MCF 10A (cell line): ENCODE results near the gene MLLT1. TPM values are rescaled to one million over a fixed set of nuclear protein-coding genes. Genes with fewer than 3 reads are reported as not detected.

Experiments used
- BruUV-seq: library from RNA; stranded (reverse); fragments of 400-500 nt; replicated peaks from 2 replicates; lab custom pipeline; 2021; lab: Mats Ljungman, UMichigan
- CTCF ChIA-PET: fragments of 300-600 bp; sonication (Branson Sonifier 250); formaldehyde crosslinking; extraction: SDS; loops from one replicate; lab custom pipeline; 2021; ENCODE audit warnings: antibody characterized with exemption, inconsistent platforms; lab: Yijun Ruan, JAX
- POLR2A ChIA-PET: fragments of 300-600, 350-650 bp; sonication (Branson Sonifier 250); formaldehyde crosslinking; extraction: SDS; loops from one replicate; lab custom pipeline; 2020; ENCODE audit warnings: antibody characterized with exemption, inconsistent platforms; lab: Yijun Ruan, JAX
- DNase-seq: peaks from one replicate; pipeline ENCODE4 v3.0.0-alpha.2; 2018; ENCODE audit not compliant: unreplicated experiment
- H3K27ac Mint-ChIP-seq: one replicate; pipeline ENCODE4 v1.8.0; 2022; ENCODE audit warnings: mild to moderate bottlenecking, low read depth, mixed read lengths; ENCODE audit not compliant: unreplicated experiment
- H3K27me3 Mint-ChIP-seq: one replicate; pipeline ENCODE4 v1.8.0; 2022; ENCODE audit warnings: mixed read lengths; ENCODE audit not compliant: insufficient read depth, unreplicated experiment
- H3K36me3 Mint-ChIP-seq: one replicate; pipeline ENCODE4 v1.8.0; 2022; ENCODE audit warnings: mild to moderate bottlenecking, moderate library complexity, mixed read lengths; ENCODE audit not compliant: insufficient read depth, unreplicated experiment
- H3K4me1 Mint-ChIP-seq: one replicate; pipeline ENCODE4 v1.8.0; 2022; ENCODE audit warnings: mixed read lengths; ENCODE audit not compliant: insufficient read depth, unreplicated experiment
- H3K4me3 Mint-ChIP-seq: one replicate; pipeline ENCODE4 v1.8.0; 2022; ENCODE audit warnings: mild to moderate bottlenecking, moderate library complexity, mixed read lengths; ENCODE audit not compliant: unreplicated experiment
- H3K9me3 Mint-ChIP-seq: one replicate; pipeline ENCODE4 v1.8.0; 2022; ENCODE audit warnings: mixed read lengths; ENCODE audit not compliant: unreplicated experiment
- intact Hi-C: fragments of 100-400 bp; cut with micrococcal nuclease; formaldehyde crosslinking; loops from 2 replicates; pipeline ENCODE4 v1.14.1; 2022
- total RNA-seq: library from RNA; stranded (reverse); gene quantifications from 2 replicates; pipeline ENCODE4 v1.2.3, GENCODE V29; 2022
- TF ChIP-seq, protein P1 (sequence below): fragments of 200-600 bp; IDR thresholded peaks from one replicate; pipeline ENCODE4 v1.8.0; 2022; ENCODE audit warnings: antibody characterized with exemption, mild to moderate bottlenecking; ENCODE audit not compliant: unreplicated experiment

MLLT1 gene
- total RNA-seq, 1 experiment from 2014 or later: 59.0 TPM

DNA sequence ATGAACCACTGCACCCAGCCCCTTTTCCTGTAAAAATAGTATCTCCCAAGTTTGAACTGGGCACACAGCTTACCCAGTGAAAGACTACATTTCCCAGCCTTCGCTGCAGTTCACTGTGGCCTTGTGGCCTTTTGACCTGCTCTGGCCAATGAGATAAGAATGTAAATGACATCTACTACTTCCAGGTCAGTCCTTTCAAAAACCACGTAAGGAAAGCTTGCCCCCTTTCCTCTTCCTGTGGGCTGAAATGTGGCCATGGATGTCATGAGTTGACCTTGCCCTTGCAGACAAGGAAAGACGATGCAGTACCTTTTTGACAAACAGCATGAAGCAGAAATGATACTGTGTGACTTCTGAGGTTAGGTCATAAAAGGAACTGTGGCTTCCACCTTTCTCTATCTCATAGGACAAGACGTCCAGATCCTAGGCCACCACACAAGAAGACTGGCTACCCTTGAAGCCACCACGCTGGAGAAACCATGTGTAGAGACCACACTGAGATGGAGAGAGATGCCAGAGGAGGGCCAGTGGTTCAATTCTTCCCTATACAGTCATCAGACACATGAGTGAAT, 33.7 kb upstream of the MLLT1 start:
- Mint-ChIP-seq H3K9me3 (no peaks in the 10 kb centered on the region), H3K27ac (no peak overlapping the region), H3K4me3 (no peak overlapping the region), H3K4me1 (no peaks in the 10 kb centered on the region), H3K36me3 (no peaks in the 10 kb centered on the region), H3K27me3 (peaks cover 26% of the 10 kb centered on the region)
- CTCF ChIA-PET: no interaction called here
- POLR2A ChIA-PET: no interaction called here
- TF ChIP-seq, protein P1, sequence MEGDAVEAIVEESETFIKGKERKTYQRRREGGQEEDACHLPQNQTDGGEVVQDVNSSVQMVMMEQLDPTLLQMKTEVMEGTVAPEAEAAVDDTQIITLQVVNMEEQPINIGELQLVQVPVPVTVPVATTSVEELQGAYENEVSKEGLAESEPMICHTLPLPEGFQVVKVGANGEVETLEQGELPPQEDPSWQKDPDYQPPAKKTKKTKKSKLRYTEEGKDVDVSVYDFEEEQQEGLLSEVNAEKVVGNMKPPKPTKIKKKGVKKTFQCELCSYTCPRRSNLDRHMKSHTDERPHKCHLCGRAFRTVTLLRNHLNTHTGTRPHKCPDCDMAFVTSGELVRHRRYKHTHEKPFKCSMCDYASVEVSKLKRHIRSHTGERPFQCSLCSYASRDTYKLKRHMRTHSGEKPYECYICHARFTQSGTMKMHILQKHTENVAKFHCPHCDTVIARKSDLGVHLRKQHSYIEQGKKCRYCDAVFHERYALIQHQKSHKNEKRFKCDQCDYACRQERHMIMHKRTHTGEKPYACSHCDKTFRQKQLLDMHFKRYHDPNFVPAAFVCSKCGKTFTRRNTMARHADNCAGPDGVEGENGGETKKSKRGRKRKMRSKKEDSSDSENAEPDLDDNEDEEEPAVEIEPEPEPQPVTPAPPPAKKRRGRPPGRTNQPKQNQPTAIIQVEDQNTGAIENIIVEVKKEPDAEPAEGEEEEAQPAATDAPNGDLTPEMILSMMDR: no peak
- no peak for DNase-seq
- intact Hi-C loops: no loop called here
- no TSS peak for BruUV-seq

- peaks cover 26% of the 10 kb centered on the region for H3K27me3 Mint-ChIP-seq
- intact Hi-C loops: no loop called here
Measured at GRCh38 chr19:6312018-6312417, 32.2 kb upstream of the MLLT1 start.

DNA sequence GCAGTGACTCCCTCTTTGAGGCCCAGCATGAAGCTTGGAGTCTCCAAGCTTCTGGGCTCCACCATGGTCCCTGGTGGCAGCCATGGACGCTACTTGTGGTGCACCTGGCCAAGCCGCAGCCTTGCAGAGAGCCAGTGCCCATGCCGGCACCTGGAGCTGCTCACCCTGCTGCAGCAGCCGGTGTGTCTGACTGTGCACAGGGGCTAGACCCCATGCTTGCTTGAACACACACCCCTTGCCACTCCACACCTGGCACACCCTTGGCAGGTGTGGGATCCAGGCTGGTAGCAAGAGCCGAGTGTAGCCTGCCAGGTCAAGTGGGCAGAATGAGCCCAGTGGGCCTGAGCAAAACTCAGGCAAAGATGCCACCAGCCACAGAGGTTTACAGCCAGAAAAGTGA, 18.6 kb upstream of the MLLT1 start:
- ChIA-PET CTCF (interaction anchor here (0.5 to 1.4 kb wide), 9 partner anchors 14 to 566 kb away, joined by 3 to 10 read pairs (median 3); no protein-coding TSS in a partner anchor), POLR2A (interaction anchor here (0.5 to 1.7 kb wide), 2 partner anchors 80 to 320 kb away, joined by 3 read pairs; partner anchors contain the start of gene RANBP3)
- TF ChIP-seq, protein P1: no peak
- Mint-ChIP-seq H3K27me3 (no peaks in the 10 kb centered on the region), H3K9me3 (no peaks in the 10 kb centered on the region), H3K27ac (no peak overlapping the region), H3K36me3 (no peaks in the 10 kb centered on the region), H3K4me1 (no peaks in the 10 kb centered on the region), H3K4me3 (no peak overlapping the region)
- intact Hi-C loops: loop anchor here (2.0 kb wide), 1 partner anchor 132 kb away; no protein-coding TSS in a partner anchor
- no TSS peak for BruUV-seq
- DNase-seq: no peak

More at GRCh38 chr19:6312018-6312417, 32.2 kb upstream of the MLLT1 start:
- no TSS peak for BruUV-seq
- TF ChIP-seq, protein P1: no peak
- POLR2A ChIA-PET: no interaction called here
- no peaks in the 10 kb centered on the region for H3K36me3 Mint-ChIP-seq
- no peak overlapping the region for H3K4me3 Mint-ChIP-seq
- DNase-seq: no peak
- no peak overlapping the region for H3K27ac Mint-ChIP-seq
- H3K4me1 Mint-ChIP-seq: no peaks in the 10 kb centered on the region
- H3K9me3 Mint-ChIP-seq: no peaks in the 10 kb centered on the region
- CTCF ChIA-PET: no interaction called here

DNA sequence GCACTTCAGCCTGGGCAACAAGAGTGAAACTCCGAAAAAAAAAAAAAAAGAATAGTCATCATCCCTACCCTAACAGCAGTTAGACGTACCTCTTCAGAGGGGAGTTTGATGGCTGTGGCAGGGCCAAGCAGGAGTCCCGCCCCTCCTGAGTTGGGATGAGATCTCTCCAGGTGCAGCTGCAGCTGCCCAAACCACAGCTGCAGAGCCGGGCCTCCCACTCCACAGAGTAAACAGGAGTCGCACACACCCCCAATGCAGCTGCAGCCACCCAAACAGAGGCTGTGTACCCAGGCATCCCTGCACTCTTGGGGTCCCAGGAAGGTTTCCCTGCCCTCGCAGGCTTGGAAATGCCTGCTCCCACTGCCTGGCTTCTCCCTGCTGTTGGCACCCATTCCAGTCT, 17.4 kb upstream of the MLLT1 start:
- DNase-seq: no peak
- H3K36me3 Mint-ChIP-seq: no peaks in the 10 kb centered on the region
- ChIA-PET POLR2A (no interaction called here), CTCF (interaction anchor here (0.6 to 1.4 kb wide), 3 partner anchors 10 to 171 kb away, joined by 3 to 10 read pairs (median 3); no protein-coding TSS in a partner anchor)
- BruUV-seq: no TSS peak
- TF ChIP-seq, protein P1: no peak
- H3K4me1 Mint-ChIP-seq: no peaks in the 10 kb centered on the region
- no peaks in the 10 kb centered on the region for H3K27me3 Mint-ChIP-seq
- H3K4me3 Mint-ChIP-seq: no peak overlapping the region
- intact Hi-C loops: no loop called here
- H3K9me3 Mint-ChIP-seq: no peaks in the 10 kb centered on the region
- H3K27ac Mint-ChIP-seq: no peak overlapping the region
